Small intestine (tissue), 7 donors: ENCODE data around the gene LRRC45. TPM values are rescaled to one million over a fixed set of nuclear protein-coding genes. Genes with fewer than 3 reads are reported as not detected.

ENCODE experiments used
- DNase-seq, 2 donors: peaks; one replicate each; pipeline versions ENCODE4 v3.0.0 to v3.0.0-alpha.2; 2013
- FAIRE-seq: peaks from 2 replicates; lab custom pipeline; 2012; peaks lifted over from hg19 to GRCh38; lab: Jason Lieb, UNC
- H3K27ac ChIP-seq, 3 donors: one replicate each; pipeline ENCODE4 v1.5.1; 2013; ENCODE audit warnings: low read length in 2 of 3, mild to moderate bottlenecking in 2 of 3, control low read depth in 1 of 3, inconsistent platforms in 1 of 3, low read depth in 1 of 3, moderate library complexity in 1 of 3
- H3K27me3 ChIP-seq, 3 donors: one replicate each; pipeline ENCODE4 v1.6.1; 2013; ENCODE audit warnings: low read length in 3 of 3, inconsistent platforms in 1 of 3; ENCODE audit not compliant: control insufficient read depth in 3 of 3, insufficient read depth in 3 of 3
- H3K36me3 ChIP-seq, 3 donors: one replicate each; pipeline ENCODE4 v1.6.1; 2013; ENCODE audit warnings: low read length in 3 of 3, inconsistent platforms in 1 of 3, low read depth in 1 of 3, mild to moderate bottlenecking in 1 of 3, moderate library complexity in 1 of 3; ENCODE audit not compliant: control insufficient read depth in 3 of 3, insufficient read depth in 2 of 3
- H3K4me1 ChIP-seq, 3 donors: one replicate each; pipeline ENCODE4 v1.6.1; 2013; ENCODE audit warnings: low read length in 2 of 3, inconsistent platforms in 1 of 3, low read depth in 1 of 3, mild to moderate bottlenecking in 1 of 3, moderate library complexity in 1 of 3; ENCODE audit not compliant: control insufficient read depth in 3 of 3, insufficient read depth in 2 of 3
- H3K4me3 ChIP-seq, 3 donors: one replicate each; pipeline ENCODE4 v1.5.1; 2013; ENCODE audit warnings: low read length in 3 of 3, control low read depth in 1 of 3, inconsistent platforms in 1 of 3, low read depth in 1 of 3, mild to moderate bottlenecking in 1 of 3, moderate library complexity in 1 of 3
- H3K9me3 ChIP-seq, 2 donors: one replicate each; pipeline ENCODE4 v1.6.1; 2013; ENCODE audit warnings: low read depth in 1 of 2, low read length in 1 of 2; ENCODE audit not compliant: control insufficient read depth in 2 of 2, insufficient read depth in 1 of 2
- WGBS, 3 donors: extraction: QIAGEN DNeasy Blood & Tissue Kit; methylation state at CpG; one replicate each; pipeline ENCODE4 v1.1.7; 2013; 5-methylcytosine and 5-hydroxymethylcytosine counted together
- polyA plus RNA-seq, 4 donors: library from polyadenylated mRNA; stranded (reverse) in 3 of 4; unstranded in 1 of 4; fragments of 200-250 nt in 3 of 4; fragments of 120-200 nt in 1 of 4; gene quantifications; one replicate each; pipeline versions ENCODE4 v1.2.1 to v1.2.3, GENCODE V29; 2013
- donor health status: healthy with polysubstance abuse.
- donor health status: control.
- donor health status: control.
- donor health status: Bipolar disorder and iron deficiency.
- donor health status: healthy.

Gene LRRC45
- polyA plus RNA-seq, 4 donors, result 10.8 to 26.7 (median 16.4) TPM

DNA sequence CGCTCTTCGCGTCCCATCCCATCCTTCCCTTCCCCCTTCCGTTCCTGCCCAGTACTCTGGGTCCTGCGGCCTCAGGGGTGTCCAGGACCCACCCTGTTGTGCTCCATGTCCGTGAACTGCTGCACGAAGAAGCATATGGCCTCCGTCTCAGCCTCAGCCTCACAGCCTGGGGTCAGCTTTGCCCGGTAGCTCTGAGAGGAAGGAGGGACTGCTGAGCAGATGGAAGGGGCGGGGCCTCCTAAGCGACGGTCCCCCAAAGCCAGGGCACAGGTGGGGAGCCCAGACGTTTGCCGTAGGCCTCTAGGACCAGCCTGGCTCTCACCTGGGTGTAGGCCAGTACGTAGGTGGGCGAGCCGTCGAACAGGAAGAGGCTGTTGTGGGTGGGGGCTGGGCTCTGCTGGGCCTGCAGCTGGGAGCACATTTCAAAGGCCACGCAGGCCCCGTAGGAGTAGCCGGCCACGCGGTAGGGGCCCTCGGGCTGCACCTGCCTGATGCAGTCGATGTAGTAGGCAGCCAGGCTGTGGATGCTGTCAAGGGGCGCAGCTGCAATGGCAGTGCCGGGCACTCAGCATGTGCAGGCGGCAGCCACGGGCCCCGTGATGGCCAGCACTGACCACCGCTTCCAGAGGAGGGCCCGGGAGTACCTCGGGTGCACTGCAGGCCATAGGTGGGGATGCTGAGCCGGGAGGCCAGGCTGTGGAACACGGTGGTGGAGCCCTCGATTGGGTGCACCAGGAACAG is 57.1 kb downstream of the LRRC45 start:
- no peaks in the 10 kb centered on the region for H3K27me3 ChIP-seq
- DNase-seq (no peak), FAIRE-seq (no peak)
- H3K9me3 ChIP-seq, result no peaks in the 10 kb centered on the region
- H3K4me3 ChIP-seq, result no peak overlapping the region
- no peak overlapping the region for H3K27ac ChIP-seq
- 90 to 96% (median 91%) methylated on average over 33 to 36 of the region's 36 CpGs for WGBS, 3 donors
- no peaks in the 10 kb centered on the region for H3K4me1 ChIP-seq
- peaks cover 33 to 78% (median 34%) of the 10 kb centered on the region in 3 donors for H3K36me3 ChIP-seq

Other genes with a start within 250 kb of the LRRC45 start
- gene GCGR, start 219.2 kb upstream of the LRRC45 start, polyA plus RNA-seq, result 1 to 10 TPM in 3 of 4 donors, under 1 TPM in 1; 0.27 to 2.2 (median 1.7) TPM
- 10 to 100 TPM; 19.5 to 87.6 (median 48.5) TPM for gene MCRIP1, start 190.0 kb upstream of the LRRC45 start, polyA plus RNA-seq
- 1 to 10 TPM in 1 of 4 donors, under 1 TPM in 2, not detected in 1; 0.12 to 2.5 (median 0.49) TPM for gene PPP1R27, start 188.3 kb upstream of the LRRC45 start, polyA plus RNA-seq
- gene P4HB, start 162.8 kb upstream of the LRRC45 start, polyA plus RNA-seq, result 1,000 to 10,000 TPM in 3 of 4 donors, 100 to 1,000 TPM in 1; 792 to 1,191 (median 1,005) TPM
- 100 to 1,000 TPM; 190 to 411 (median 341) TPM for gene ARHGDIA, start 152.0 kb upstream of the LRRC45 start, polyA plus RNA-seq
- gene ALYREF, start 131.7 kb upstream of the LRRC45 start, polyA plus RNA-seq, result 10 to 100 TPM; 22.8 to 86.7 (median 38.6) TPM
- gene ANAPC11, start 131.6 kb upstream of the LRRC45 start, polyA plus RNA-seq, result 100 to 1,000 TPM in 3 of 4 donors, 10 to 100 TPM in 1; 75.8 to 240 (median 187) TPM
- gene NPB, start 121.1 kb upstream of the LRRC45 start, polyA plus RNA-seq, result 1 to 10 TPM in 1 of 4 donors, under 1 TPM in 3; 0.21 to 1.8 (median 0.59) TPM
- gene PCYT2, start 111.9 kb upstream of the LRRC45 start, polyA plus RNA-seq, result 100 to 1,000 TPM in 3 of 4 donors, 10 to 100 TPM in 1; 32.6 to 303 (median 174) TPM
- 100 to 1,000 TPM in 1 of 4 donors, 10 to 100 TPM in 3; 25.9 to 129 (median 60.4) TPM for gene SIRT7, start 105.1 kb upstream of the LRRC45 start, polyA plus RNA-seq
- 10 to 100 TPM in 2 of 4 donors, 1 to 10 TPM in 2; 7.6 to 17.1 (median 12.8) TPM for gene MAFG, start 95.6 kb upstream of the LRRC45 start, polyA plus RNA-seq
- gene PYCR1, start 86.0 kb upstream of the LRRC45 start, polyA plus RNA-seq, result 10 to 100 TPM in 2 of 4 donors, 1 to 10 TPM in 2; 8.3 to 71.6 (median 14.4) TPM
- gene MYADML2, start 76.1 kb upstream of the LRRC45 start, polyA plus RNA-seq, result under 1 TPM in 2 of 4 donors, not detected in 2; 0.03 to 0.06 TPM
- gene NOTUM, start 62.1 kb upstream of the LRRC45 start, polyA plus RNA-seq, result 1 to 10 TPM in 2 of 4 donors, not detected in 2; 1.0 to 1.1 TPM
- 10 to 100 TPM; 23.5 to 96.7 (median 47.5) TPM for gene ASPSCR1, start 45.7 kb upstream of the LRRC45 start, polyA plus RNA-seq
- 100 to 1,000 TPM in 3 of 4 donors, 10 to 100 TPM in 1; 43.4 to 241 (median 122) TPM for gene CENPX, start 427 bp upstream of the LRRC45 start, polyA plus RNA-seq
- 10 to 100 TPM in 1 of 4 donors, 1 to 10 TPM in 2, under 1 TPM in 1; 0.81 to 11.2 (median 4.4) TPM for gene RAC3, start 8.4 kb downstream of the LRRC45 start, polyA plus RNA-seq
- 100 to 1,000 TPM in 3 of 4 donors, 10 to 100 TPM in 1; 41.1 to 147 (median 112) TPM for gene DCXR, start 14.4 kb downstream of the LRRC45 start, polyA plus RNA-seq
- 10 to 100 TPM; 35.4 to 43.8 (median 39.2) TPM for gene RFNG, start 28.5 kb downstream of the LRRC45 start, polyA plus RNA-seq
- 100 to 1,000 TPM in 2 of 4 donors, 10 to 100 TPM in 2; 80.4 to 161 (median 120) TPM for gene GPS1, start 28.6 kb downstream of the LRRC45 start, polyA plus RNA-seq
- 100 to 1,000 TPM in 3 of 4 donors, 10 to 100 TPM in 1; 86.6 to 170 (median 127) TPM for gene DUS1L, start 42.5 kb downstream of the LRRC45 start, polyA plus RNA-seq
- gene FASN, start 74.9 kb downstream of the LRRC45 start, polyA plus RNA-seq, result 100 to 1,000 TPM in 1 of 4 donors, 10 to 100 TPM in 3; 13.2 to 103 (median 21.7) TPM
- 10 to 100 TPM; 36.7 to 97.3 (median 44.6) TPM for gene CCDC57, start 189.5 kb downstream of the LRRC45 start, polyA plus RNA-seq
- 10 to 100 TPM in 2 of 4 donors, 1 to 10 TPM in 2; 5.4 to 33.2 (median 14.5) TPM for gene SLC16A3, start 205.7 kb downstream of the LRRC45 start, polyA plus RNA-seq